HepG2 (cell line): ENCODE results near the gene TSHZ2. TPM values are rescaled to one million over a fixed set of nuclear protein-coding genes. Genes with fewer than 3 reads are reported as not detected.

Experiments used
- ATAC-seq: fragments of 200-7000 bp; cut with Tn5 transposase; 3 replicates; pipeline ENCODE4 v1.9.1; 2020; ENCODE audit warnings: mild to moderate bottlenecking, moderate library complexity
- BruUV-seq: library from RNA; stranded (reverse); fragments of 400-500 nt; replicated peaks from 2 replicates; lab custom pipeline; 2021; lab: Mats Ljungman, UMichigan
- CTCF ChIA-PET: fragments of 300-600 bp; formaldehyde crosslinking; extraction: SDS; loops from one replicate; lab custom pipeline; 2021; ENCODE audit warnings: low total read pairs, inconsistent platforms, low intra/inter-chr PET ratio; lab: Yijun Ruan, JAX
- POLR2A ChIA-PET: fragments of 350-600 bp; sonication (Branson Sonifier 250); formaldehyde crosslinking; loops from one replicate; lab custom pipeline; 2020; ENCODE audit warnings: antibody characterized with exemption, inconsistent platforms; lab: Yijun Ruan, JAX
- DNase-seq: peaks from one replicate; pipeline ENCODE4 v3.0.0-alpha.2; 2015; ENCODE audit warnings: low spot score
- FAIRE-seq: peaks from 3 replicates; lab custom pipeline; 2011; peaks lifted over from hg19 to GRCh38; lab: Jason Lieb, UNC
- H2AFZ ChIP-seq: one replicate; pipeline ENCODE4 v1.6.1; 2011; ENCODE audit warnings: low read length, inconsistent platforms
- H3K27ac ChIP-seq: fragments of 300-600 bp; 3 replicates; pipeline ENCODE4 v1.8.0; 2011; ENCODE audit warnings: mixed run types, mild to moderate bottlenecking, mixed read lengths, low read length, inconsistent platforms; ENCODE audit not compliant: insufficient read depth; ENCODE audit errors: extremely low read length
- H3K27me3 ChIP-seq, 2 experiments: fragments of 200-600 bp in 1 of 2; 2 replicates in 1 of 2; 3 replicates in 1 of 2; pipeline versions ENCODE4 v1.6.0 to v1.8.0; 2011; ENCODE audit warnings: low read length in 2 of 2, mild to moderate bottlenecking in 2 of 2, moderate library complexity in 2 of 2, inconsistent platforms in 1 of 2; ENCODE audit not compliant: insufficient read depth in 2 of 2, control insufficient read depth in 1 of 2
- H3K36me3 ChIP-seq, 2 experiments: fragments of 200-600 bp in 1 of 2; replicated peaks in 1 of 2; 2 replicates in 1 of 2; 3 replicates in 1 of 2; pipeline versions ENCODE4 v1.5.1 to v1.8.0; 2011; ENCODE audit warnings: low read length in 2 of 2, inconsistent platforms in 1 of 2; ENCODE audit not compliant: insufficient read depth in 2 of 2, control insufficient read depth in 1 of 2
- H3K4me1 ChIP-seq: 2 replicates; pipeline ENCODE4 v1.5.1; 2012; ENCODE audit warnings: low read length, inconsistent platforms; ENCODE audit not compliant: insufficient read depth
- H3K4me2 ChIP-seq: 2 replicates; pipeline ENCODE4 v1.6.0; 2011; ENCODE audit warnings: low read depth, low read length, inconsistent platforms
- H3K4me3 ChIP-seq, 3 experiments: fragments of 200-600 bp in 1 of 3; sonication (generic), shearing (Covaris generic) in 1 of 3; replicated peaks in 1 of 3; 2 replicates each; pipeline ENCODE4 v1.5.1; 2011 to 2016; ENCODE audit warnings: low read length in 3 of 3, inconsistent platforms in 2 of 3, low read depth in 2 of 3, mild to moderate bottlenecking in 2 of 3, control low read depth in 1 of 3, mixed read lengths in 1 of 3; ENCODE audit not compliant: insufficient read depth in 1 of 3
- H3K79me2 ChIP-seq: one replicate; pipeline ENCODE4 v1.6.1; 2011; ENCODE audit warnings: low read length, inconsistent platforms; ENCODE audit not compliant: insufficient read depth
- H3K9ac ChIP-seq: 2 replicates; pipeline ENCODE4 v1.6.0; 2011; ENCODE audit warnings: mild to moderate bottlenecking, low read depth, low read length, inconsistent platforms; ENCODE audit not compliant: insufficient read depth
- H3K9me3 ChIP-seq: 2 replicates; pipeline ENCODE4 v1.5.1; 2012; ENCODE audit warnings: mild to moderate bottlenecking, low read length
- H4K20me1 ChIP-seq: 2 replicates; pipeline ENCODE4 v1.6.0; 2011; ENCODE audit warnings: inconsistent platforms, mild to moderate bottlenecking, low read length, moderate library complexity; ENCODE audit not compliant: insufficient read depth
- CHD2 ChIP-seq: IDR thresholded peaks from 2 replicates; pipeline ENCODE4 v1.6.1; 2011; ENCODE audit warnings: low read depth, low read length, improper control_type of control experiment
- EHMT2 ChIP-seq: fragments of 200-600 bp; sonication (generic); IDR thresholded peaks from 2 replicates; pipeline ENCODE4 v1.7.0; 2017; ENCODE audit warnings: antibody characterized with exemption, low read depth, low read length, borderline replicate concordance
- FOSL1 ChIP-seq: sonication (generic); formaldehyde crosslinking; IDR thresholded peaks from 2 replicates; pipeline ENCODE4 v1.9.0; 2021; ENCODE audit warnings: missing genetic modification reagents, borderline replicate concordance
- KAT2B ChIP-seq: fragments of 150-350 bp; IDR thresholded peaks from 2 replicates; pipeline ENCODE4 v1.6.1; 2014; ENCODE audit warnings: low read depth, low read length, borderline replicate concordance
- NR2C2 ChIP-seq: sonication (generic); formaldehyde crosslinking; IDR thresholded peaks from 2 replicates; pipeline ENCODE4 v1.4.0; 2020; ENCODE audit warnings: missing genetic modification reagents, mild to moderate bottlenecking, moderate library complexity, borderline replicate concordance
- POGZ ChIP-seq: sonication (generic); formaldehyde crosslinking; IDR thresholded peaks from 2 replicates; pipeline ENCODE4 v1.4.0; 2020; ENCODE audit warnings: mild to moderate bottlenecking, missing genetic modification reagents
- PPARG ChIP-seq: conservative IDR thresholded peaks from 2 replicates; pipeline ENCODE4 v1.6.1; 2016; ENCODE audit warnings: missing biosample characterization, missing genetic modification reagents
- PRPF4 ChIP-seq: fragments of 200-400 bp; formaldehyde crosslinking; IDR thresholded peaks from 2 replicates; pipeline ENCODE4 v1.6.1; 2016; ENCODE audit warnings: low read length, low read depth; ENCODE audit not compliant: poor library complexity, severe bottlenecking
- RNF219 ChIP-seq: sonication (generic); formaldehyde crosslinking; IDR thresholded peaks from 2 replicates; pipeline ENCODE4 v1.5.0; 2020; ENCODE audit warnings: mild to moderate bottlenecking, missing genetic modification reagents
- SCMH1 ChIP-seq: sonication (generic); formaldehyde crosslinking; IDR thresholded peaks from 2 replicates; pipeline ENCODE4 v1.9.0; 2021; ENCODE audit warnings: missing genetic modification reagents, mild to moderate bottlenecking, borderline replicate concordance
- SP1 ChIP-seq, 2 experiments: fragments of 450-650 bp in 1 of 2; sonication (generic) in 1 of 2; formaldehyde crosslinking in 1 of 2; IDR thresholded peaks; 2 replicates each; pipeline versions ENCODE4 v1.4.0 to v1.6.1; 2016 to 2020; ENCODE audit warnings: missing genetic modification reagents in 1 of 2
- XRCC5 ChIP-seq: fragments of 200-400 bp; formaldehyde crosslinking; optimal IDR thresholded peaks from 2 replicates; pipeline ENCODE3; 2017; ENCODE audit warnings: mild to moderate bottlenecking, low read length
- ZNF124 ChIP-seq: sonication (generic); formaldehyde crosslinking; IDR thresholded peaks from 2 replicates; pipeline ENCODE4 v1.4.0; 2020; ENCODE audit warnings: missing genetic modification reagents
- ZNF576 ChIP-seq: sonication (generic); formaldehyde crosslinking; IDR thresholded peaks from 2 replicates; pipeline ENCODE4 v1.4.0; 2020; ENCODE audit warnings: mild to moderate bottlenecking, missing genetic modification reagents
- ZNF629 ChIP-seq: sonication (generic); formaldehyde crosslinking; conservative IDR thresholded peaks from 2 replicates; pipeline ENCODE4 v1.5.0; 2020; ENCODE audit warnings: missing genetic modification reagents
- ZNF780A ChIP-seq: sonication (generic); formaldehyde crosslinking; IDR thresholded peaks from 2 replicates; pipeline ENCODE4 v1.8.0; 2022; ENCODE audit warnings: mild to moderate bottlenecking, missing genetic modification reagents, moderate library complexity
- WGBS: methylation state at CpG from one replicate; pipeline ENCODE4 v1.1.6; 2017; ENCODE audit warnings: low lambda C conversion rate; 5-methylcytosine and 5-hydroxymethylcytosine counted together
- in situ Hi-C: cut with HindIII; loops from 2 replicates; pipeline ENCODE4 v1.10.0; 2017; ENCODE audit warnings: low pct_unique_long_range_greater_than_20kb; ENCODE audit not compliant: extremely low pct_ligation_motif_present
- intact Hi-C: fragments of 100-400 bp; cut with micrococcal nuclease; formaldehyde crosslinking; loops from one replicate; pipeline ENCODE4 v1.10.0; 2022; ENCODE audit not compliant: unreplicated experiment
- polyA plus RNA-seq, 8 experiments: library from polyadenylated mRNA; depleted of rRNA in 3 of 8; stranded (reverse) in 7 of 8; unstranded in 1 of 8; fragments of >200 nt; fragmentation: Illumina TruSeq in 4 of 8; extraction: Trizol in 4 of 8; gene quantifications; 2 replicates each; pipeline versions ENCODE4 v1.2.1 to v1.2.3, GENCODE V29; 2011 to 2016; ENCODE audit warnings: low read depth in 4 of 8, missing spikeins in 1 of 8, mixed read lengths in 1 of 8; ENCODE audit not compliant: insufficient read depth in 1 of 8
- total RNA-seq, 5 experiments: library from RNA; depleted of rRNA; stranded (reverse); fragments of >200 nt; fragmentation: Illumina TruSeq; extraction: Trizol; gene quantifications; 2 replicates each; pipeline ENCODE4 v1.2.3, GENCODE V29; 2016; ENCODE audit warnings: low read depth in 1 of 5

Gene TSHZ2
- total and polyA plus RNA-seq, 2 of the 13 experiments (the other 11 are each of a cell fraction or from before 2014, with no cell fraction given) = 0.01 TPM; not detected in 1

- H3K4me1 ChIP-seq = no peaks in the 10 kb centered on the region
- TF ChIP-seq EHMT2 = no peak
- TF ChIP-seq NR2C2 = no peak
- TF ChIP-seq PPARG = no peak
- TF ChIP-seq PRPF4 = no peak
- no peak for TF ChIP-seq KAT2B
- no peak for TF ChIP-seq XRCC5
- TF ChIP-seq FOSL1 (CRISPR knock-in tag) = no peak
- no peak for TF ChIP-seq ZNF576 (CRISPR knock-in tag)
- TF ChIP-seq SP1 (IDR thresholded peaks at IDR 0.05) = no peak
- TF ChIP-seq SP1 (CRISPR knock-in tag; IDR thresholded peaks at IDR 0.05) = no peak
- TF ChIP-seq ZNF124 (CRISPR knock-in tag) = no peak
- no peak for TF ChIP-seq RNF219
- no peak for TF ChIP-seq POGZ (CRISPR knock-in tag)
- no peak for TF ChIP-seq ZNF780A (CRISPR knock-in tag)
- TF ChIP-seq SCMH1 = no peak
- no peak for TF ChIP-seq ZNF629 (CRISPR knock-in tag)
- no peak for TF ChIP-seq CHD2
- TF ChIP-seq, all 625 proteins: peak for 0
- no peaks in the 10 kb centered on the region for H4K20me1 ChIP-seq
- no peaks in the 10 kb centered on the region for H3K79me2 ChIP-seq
- POLR2A ChIA-PET = no interaction called here
- 58% methylated on average over 18 of the region's 18 CpGs for WGBS
- H3K9ac ChIP-seq = no peak overlapping the region
- no peaks in the 10 kb centered on the region for H3K9me3 ChIP-seq
- FAIRE-seq = no peak
- no peaks in the 10 kb centered on the region; a peak in 2 of 5 replicates for H3K27me3 ChIP-seq
- BruUV-seq = no TSS peak
- ATAC-seq = no peak
- CTCF ChIA-PET = no interaction called here
- H3K27ac ChIP-seq = no peak overlapping the region
- in situ Hi-C loops (no loop called here), intact Hi-C loops (no loop called here)
- no peak overlapping the region for H3K4me3 ChIP-seq
- no peak overlapping the region for H2AFZ ChIP-seq
- no peaks in the 10 kb centered on the region for H3K36me3 ChIP-seq
- H3K4me2 ChIP-seq = no peak overlapping the region
- DNase-seq = no peak
Observed at GRCh38 chr20:53345536-53346334, 373.6 kb downstream of the TSHZ2 start.
